HUES48 (cell line): Measurements from ENCODE around the gene SLC39A9.
A peak's percentile ranks its signal among the peaks of the same experiment; 100 is the strongest.
"Not testable (repeated sequence)": the region's sequence is repeated elsewhere in the genome, so short reads cannot be mapped to it uniquely, and the experiment has no call there.

ENCODE experiments used
- H3K27ac ChIP-seq: one replicate; pipeline ENCODE4 v1.7.0; 2013; ENCODE audit warnings: low read depth, low read length, inconsistent platforms
- H3K27me3 ChIP-seq: 2 replicates; pipeline ENCODE4 v1.6.1; 2013; ENCODE audit warnings: mild to moderate bottlenecking, low read length; ENCODE audit not compliant: control insufficient read depth, insufficient read depth
- H3K36me3 ChIP-seq: 2 replicates; pipeline ENCODE4 v1.6.1; 2013; ENCODE audit warnings: low read length; ENCODE audit not compliant: control insufficient read depth, insufficient read depth
- H3K4me1 ChIP-seq: 2 replicates; pipeline ENCODE4 v1.6.1; 2013; ENCODE audit warnings: mild to moderate bottlenecking, low read length; ENCODE audit not compliant: control insufficient read depth, insufficient read depth
- H3K4me3 ChIP-seq: 2 replicates; pipeline ENCODE4 v1.5.1; 2013; ENCODE audit warnings: mild to moderate bottlenecking, low read depth, low read length
- H3K9ac ChIP-seq: 2 replicates; pipeline ENCODE4 v1.6.1; 2013; ENCODE audit warnings: mild to moderate bottlenecking, low read depth, low read length, moderate library complexity
- H3K9me3 ChIP-seq: 2 replicates; pipeline ENCODE4 v1.6.1; 2013; ENCODE audit warnings: low read length; ENCODE audit not compliant: control insufficient read depth, insufficient read depth

Gene SLC39A9

DNA sequence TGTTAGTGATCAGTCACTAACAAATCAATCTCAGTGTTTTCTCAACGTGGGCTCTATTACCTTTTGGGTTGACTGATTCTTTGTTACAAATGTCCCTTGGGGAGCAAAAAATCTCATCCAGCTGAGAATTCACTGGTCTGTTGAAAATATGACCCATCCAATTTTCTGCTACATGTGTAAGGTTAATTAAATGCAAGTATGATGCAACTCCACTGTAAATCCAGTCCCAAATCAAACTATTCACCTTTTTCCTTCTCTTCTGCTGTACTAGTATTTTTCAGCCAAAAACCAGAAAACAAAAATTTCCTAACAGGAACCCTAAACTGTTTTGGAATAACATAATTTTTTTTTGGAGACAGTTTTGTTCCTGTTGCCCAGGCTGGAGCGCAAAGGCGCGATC lies 2.6 kb upstream of the SLC39A9 start:
- no peaks in the 10 kb centered on the region for H3K9me3 ChIP-seq
- H3K36me3 ChIP-seq: peaks cover 58% of the 10 kb centered on the region
- H3K27me3 ChIP-seq: no peaks in the 10 kb centered on the region
- H3K9ac ChIP-seq: no peak overlapping the region
- no peak overlapping the region for H3K27ac ChIP-seq
- H3K4me3 ChIP-seq: no peak overlapping the region
- peaks cover 13% of the 10 kb centered on the region for H3K4me1 ChIP-seq

DNA sequence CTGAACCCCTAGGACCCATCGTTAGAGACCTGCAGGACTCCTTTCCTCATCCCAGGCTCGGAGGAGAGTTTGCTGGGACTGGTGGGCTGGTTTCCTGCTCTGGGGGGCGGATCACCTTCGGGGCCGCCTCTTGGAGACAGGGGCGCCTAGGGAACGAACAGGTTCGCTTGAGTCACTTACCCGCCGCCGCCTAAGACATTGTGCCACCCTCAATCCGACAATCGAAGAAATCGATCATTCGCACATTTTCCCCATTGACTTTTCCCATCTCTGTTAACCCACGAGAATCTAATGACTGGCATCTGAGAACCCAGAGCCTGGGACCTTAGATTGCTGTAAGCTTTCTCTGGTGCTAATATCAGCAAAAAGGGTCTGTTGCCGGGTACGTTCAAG lies 322 bp downstream of the SLC39A9 start:
- Histone ChIP-seq H3K4me3 (peak overlapping the region; percentile 95), H3K4me1 (peaks cover 15% of the 10 kb centered on the region), H3K27me3 (no peaks in the 10 kb centered on the region), H3K9ac (peak overlapping the region; percentile 94), H3K36me3 (peaks cover 29% of the 10 kb centered on the region), H3K9me3 (no peaks in the 10 kb centered on the region), H3K27ac (peak overlapping the region; percentile 95)

DNA sequence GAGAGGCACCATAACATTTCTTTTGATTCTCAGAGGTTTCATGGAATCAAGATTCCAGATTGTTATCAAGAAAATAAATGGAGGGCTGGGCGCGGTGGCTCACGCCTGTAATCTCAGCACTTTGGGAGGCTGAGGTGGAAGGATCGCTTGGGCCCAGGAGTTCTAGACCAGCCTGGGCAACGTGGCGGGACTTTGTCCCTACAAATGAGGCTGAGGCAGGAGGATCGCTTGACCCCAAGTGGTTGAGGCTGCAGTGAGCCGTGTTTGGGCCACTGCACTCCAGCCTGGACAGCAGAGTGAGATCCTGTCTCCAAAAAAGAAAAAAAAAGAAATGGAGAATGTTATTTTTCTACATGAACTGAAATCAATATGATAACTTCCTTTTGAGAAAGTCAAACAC lies 1.3 kb downstream of the SLC39A9 start:
- Histone ChIP-seq H3K4me1 (peaks cover 15% of the 10 kb centered on the region), H3K4me3 (peak overlapping the region; percentile 95), H3K9me3 (no peaks in the 10 kb centered on the region), H3K27me3 (no peaks in the 10 kb centered on the region), H3K36me3 (peaks cover 20% of the 10 kb centered on the region), H3K27ac (no peak overlapping the region), H3K9ac (no peak overlapping the region)

DNA sequence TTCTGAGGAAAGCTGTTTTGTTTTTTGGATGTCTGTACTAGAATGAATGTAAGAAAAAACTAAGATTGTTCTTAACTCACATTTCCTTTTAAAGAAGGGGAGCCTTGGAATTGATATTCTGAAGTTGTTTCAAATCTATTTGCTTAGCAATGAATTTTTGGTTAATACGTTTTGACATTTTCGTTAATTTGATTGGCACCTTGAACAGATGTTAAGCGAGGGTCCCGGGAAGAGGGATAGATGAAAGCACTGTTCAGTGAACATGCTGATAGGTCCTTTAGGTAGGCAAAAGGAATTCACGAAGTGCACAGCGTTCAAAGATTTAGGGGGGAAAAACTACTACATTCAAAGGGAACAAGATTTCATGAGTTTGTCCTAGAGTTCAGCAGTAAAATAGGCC lies 1.7 kb downstream of the SLC39A9 start:
- Histone ChIP-seq H3K9me3 (no peaks in the 10 kb centered on the region), H3K36me3 (peaks cover 16% of the 10 kb centered on the region), H3K4me1 (peaks cover 15% of the 10 kb centered on the region), H3K27ac (no peak overlapping the region), H3K27me3 (no peaks in the 10 kb centered on the region), H3K9ac (no peak overlapping the region), H3K4me3 (peak overlapping the region; percentile 95)

DNA sequence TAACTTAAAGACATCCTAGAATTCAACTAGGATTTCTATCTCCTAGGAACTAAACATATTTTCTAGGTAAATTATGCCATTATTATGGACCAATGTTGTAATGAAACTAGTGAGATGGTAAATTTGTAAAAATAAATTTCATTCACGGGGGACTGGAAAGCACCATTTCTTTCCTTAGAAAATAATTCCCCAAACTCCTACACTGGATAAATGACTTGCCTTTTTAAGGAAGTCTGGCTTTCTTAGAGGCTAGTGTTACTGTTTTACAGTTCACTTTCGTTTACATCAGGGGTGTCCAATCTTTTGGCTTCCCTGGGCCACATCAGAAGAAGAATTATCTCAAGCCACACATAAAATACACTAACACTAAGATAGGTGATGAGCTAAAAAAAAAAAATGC lies 3.3 kb downstream of the SLC39A9 start:
- Histone ChIP-seq H3K27me3 (no peaks in the 10 kb centered on the region), H3K9me3 (no peaks in the 10 kb centered on the region), H3K4me1 (peaks cover 11% of the 10 kb centered on the region), H3K27ac (no peak overlapping the region), H3K9ac (no peak overlapping the region), H3K4me3 (no peak overlapping the region), H3K36me3 (peaks cover under 1% of the 10 kb centered on the region)

DNA sequence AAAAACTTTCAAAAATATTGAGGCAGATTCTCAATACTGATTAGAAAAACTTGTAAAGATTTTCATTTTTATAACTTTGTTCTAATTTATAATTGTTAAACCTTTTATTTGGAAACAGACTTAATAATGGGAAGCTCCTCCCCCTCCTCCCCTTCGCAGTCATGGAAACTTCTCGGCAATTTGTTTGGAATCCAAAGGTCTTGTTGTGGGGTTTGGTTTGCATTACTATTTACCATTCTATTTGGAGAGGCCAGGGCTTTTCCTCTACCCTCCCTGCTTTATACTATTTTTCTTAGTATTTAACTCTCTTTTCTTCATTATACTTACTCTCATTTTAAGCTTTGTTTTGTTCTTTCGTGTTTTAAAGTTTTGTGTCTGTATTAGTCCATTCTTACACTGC lies 6.0 kb downstream of the SLC39A9 start:
- no peaks in the 10 kb centered on the region for H3K9me3 ChIP-seq
- no peak overlapping the region for H3K27ac ChIP-seq
- no peak overlapping the region for H3K4me3 ChIP-seq
- peaks cover 4% of the 10 kb centered on the region for H3K4me1 ChIP-seq
- no peaks in the 10 kb centered on the region for H3K27me3 ChIP-seq
- H3K36me3 ChIP-seq: no peaks in the 10 kb centered on the region; the same call in 1 of the 2 replicates
- no peak overlapping the region for H3K9ac ChIP-seq

DNA sequence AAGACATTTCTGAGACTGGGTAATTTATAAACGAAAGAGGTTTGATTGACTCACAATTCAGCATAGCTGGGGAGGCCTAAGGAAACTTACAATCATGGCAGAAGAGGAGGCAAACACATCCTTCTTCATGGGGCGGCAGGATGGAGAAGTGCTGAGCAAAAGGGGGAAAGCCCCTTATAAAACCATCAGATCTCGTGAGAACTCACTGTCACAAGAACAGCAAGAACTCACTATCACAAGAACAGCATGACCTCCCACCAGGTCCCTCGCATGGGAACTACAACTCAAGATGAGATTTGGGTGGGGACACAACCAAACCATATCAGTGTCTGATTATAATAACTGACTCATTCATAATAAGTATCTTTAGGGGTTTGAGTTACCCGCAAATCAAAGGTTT lies 6.4 kb downstream of the SLC39A9 start:
- peaks cover 3% of the 10 kb centered on the region; the same call in 1 of the 2 replicates for H3K4me1 ChIP-seq
- no peak overlapping the region for H3K4me3 ChIP-seq
- H3K9me3 ChIP-seq: no peaks in the 10 kb centered on the region
- H3K27me3 ChIP-seq: no peaks in the 10 kb centered on the region
- no peak overlapping the region for H3K9ac ChIP-seq
- no peak overlapping the region for H3K27ac ChIP-seq
- no peaks in the 10 kb centered on the region; the same call in 1 of the 2 replicates for H3K36me3 ChIP-seq

DNA sequence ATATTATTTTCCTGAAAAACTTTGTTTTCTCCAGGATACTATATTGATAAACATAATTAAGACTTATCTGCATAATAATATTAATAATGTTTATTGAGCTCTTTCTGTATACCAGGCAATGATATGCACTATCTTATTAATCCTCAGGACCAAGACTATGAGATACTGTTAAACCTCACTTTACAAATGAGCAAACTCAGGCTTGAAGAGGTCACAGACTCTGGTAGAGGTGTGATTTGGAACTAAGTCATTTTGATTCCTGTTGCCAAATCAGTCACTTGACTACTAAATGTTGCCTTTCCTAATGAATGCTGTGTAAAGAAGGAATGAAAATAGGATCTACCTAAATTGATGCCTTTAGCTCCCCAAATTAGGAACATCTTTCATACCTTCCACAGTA lies 7.3 kb downstream of the SLC39A9 start:
- Histone ChIP-seq H3K27ac (no peak overlapping the region), H3K9ac (no peak overlapping the region), H3K4me3 (no peak overlapping the region), H3K27me3 (no peaks in the 10 kb centered on the region), H3K4me1 (peaks cover 3% of the 10 kb centered on the region; the same call in 1 of the 2 replicates), H3K9me3 (no peaks in the 10 kb centered on the region), H3K36me3 (no peaks in the 10 kb centered on the region; the same call in 1 of the 2 replicates)

DNA sequence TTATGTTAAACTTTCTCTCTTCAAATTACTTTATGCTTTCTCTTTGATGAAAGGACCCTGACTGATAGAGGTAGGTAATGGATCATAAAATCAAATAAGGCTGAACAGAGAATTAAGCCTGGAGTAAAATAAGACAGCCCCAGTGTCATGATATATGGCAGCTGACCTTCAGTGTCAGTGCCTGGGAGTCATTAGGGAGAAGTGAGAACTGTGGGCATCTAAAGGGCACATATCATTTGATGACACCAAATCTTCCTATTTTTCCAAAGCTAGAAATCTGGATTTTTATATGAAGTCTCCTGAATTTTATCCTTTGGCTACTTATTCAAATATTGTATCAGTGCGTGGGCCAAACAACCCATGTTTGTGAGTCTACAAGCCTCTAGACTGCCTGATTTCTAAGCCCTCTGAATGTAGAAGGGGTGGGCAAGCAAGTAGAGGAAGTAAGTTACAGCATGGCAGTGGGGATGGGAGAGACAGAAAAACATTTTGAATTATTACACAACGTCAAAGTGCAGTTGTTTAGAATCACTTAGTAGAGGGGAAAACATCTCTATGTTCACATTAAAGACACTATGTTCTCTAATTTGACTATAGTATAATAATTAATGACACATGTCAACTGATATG lies 10.0 kb downstream of the SLC39A9 start:
- Histone ChIP-seq H3K36me3 (no peaks in the 10 kb centered on the region; the same call in 1 of the 2 replicates), H3K9me3 (no peaks in the 10 kb centered on the region), H3K27me3 (no peaks in the 10 kb centered on the region), H3K4me3 (no peak overlapping the region), H3K9ac (no peak overlapping the region), H3K4me1 (no peaks in the 10 kb centered on the region), H3K27ac (no peak overlapping the region)

DNA sequence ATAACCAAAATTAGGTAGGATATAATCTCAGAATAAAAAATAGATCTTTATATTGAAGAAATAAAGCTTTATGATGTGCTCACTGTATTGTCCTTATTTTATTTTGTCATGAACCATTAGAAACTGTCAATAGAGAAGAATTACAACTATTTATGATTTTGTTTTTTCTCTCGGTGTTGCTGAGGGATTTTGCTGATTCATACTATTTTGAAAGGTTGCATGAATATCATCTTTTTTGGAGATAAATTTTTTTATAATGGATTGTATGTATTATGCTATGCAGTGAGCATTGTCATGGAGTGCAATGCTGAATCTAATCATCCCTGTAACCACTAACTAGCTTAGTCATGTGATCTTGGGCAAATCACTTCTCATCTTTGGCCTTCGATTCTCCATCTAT lies 15.0 kb downstream of the SLC39A9 start:
- Histone ChIP-seq H3K27ac (no peak overlapping the region), H3K4me3 (no peak overlapping the region), H3K27me3 (no peaks in the 10 kb centered on the region), H3K9ac (no peak overlapping the region), H3K4me1 (no peaks in the 10 kb centered on the region), H3K9me3 (no peaks in the 10 kb centered on the region), H3K36me3 (no peaks in the 10 kb centered on the region)

DNA sequence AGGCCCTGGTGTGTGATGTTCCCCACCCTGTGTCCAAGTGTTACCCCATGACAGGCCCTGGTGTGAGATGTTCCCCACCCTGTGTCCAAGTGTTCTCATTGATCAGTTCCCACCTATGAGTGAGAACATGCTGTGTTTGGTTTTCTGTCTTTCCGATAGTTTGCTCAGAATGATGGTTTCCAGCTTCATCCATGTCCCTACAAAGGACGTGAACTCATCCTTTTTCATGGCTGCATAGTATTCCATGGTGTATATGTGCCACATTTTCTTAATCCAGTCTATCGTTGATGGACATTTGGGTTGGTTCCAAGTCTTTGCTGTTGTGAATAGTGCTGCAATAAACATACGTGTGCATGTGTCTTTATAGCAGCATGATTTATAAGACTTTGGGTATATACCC lies 17.6 kb downstream of the SLC39A9 start:
- H3K4me3 ChIP-seq, H3K27me3 ChIP-seq, H3K9me3 ChIP-seq, H3K4me1 ChIP-seq, H3K9ac ChIP-seq, H3K27ac ChIP-seq, H3K36me3 ChIP-seq: not testable (repeated sequence)
